Measurements from ENCODE around the gene APAF1.
A peak's percentile ranks its signal among the peaks of the same experiment; 100 is the strongest.
"Not testable (repeated sequence)": the region's sequence is repeated elsewhere in the genome, so short reads cannot be mapped to it uniquely, and the experiment has no call there.

Gene APAF1

GRCh38 chr12:98644712-98645571 lies at the start of gene APAF1, which contains the start of gene IKBIP:
TSS of gene APAF1 (plus strand) at chr12:98645290. CDS start at chr12:98648360, 3,070 bp downstream.
TSS of gene IKBIP (minus strand) at chr12:98644788. CDS start at chr12:98644701, 87 bp downstream.
- DNase-seq: peak; percentile 97

- DNase-seq: not testable (repeated sequence)
Observed at GRCh38 chr12:98597313-98597712, 47.8 kb upstream of the APAF1 start.

- DNase-seq: no peak
Observed at GRCh38 chr12:98601924-98602323, 43.2 kb upstream of the APAF1 start.

GRCh38 chr12:98606359-98606988 lies 38.6 kb upstream of the APAF1 start:
- DNase-seq: no peak

GRCh38 chr12:98610596-98610995 lies 34.5 kb upstream of the APAF1 start:
- DNase-seq: no peak

GRCh38 chr12:98612696-98613334 lies 32.3 kb upstream of the APAF1 start:
- DNase-seq: no peak

GRCh38 chr12:98618952-98619351 lies 26.1 kb upstream of the APAF1 start:
- DNase-seq: peak; percentile 60

GRCh38 chr12:98635657-98636323 lies 9.3 kb upstream of the APAF1 start:
- DNase-seq: peak; percentile 78

- DNase-seq: no peak
Observed at GRCh38 chr12:98637068-98637467, 8.0 kb upstream of the APAF1 start.

GRCh38 chr12:98638009-98638408 lies 7.1 kb upstream of the APAF1 start:
- DNase-seq: no peak

GRCh38 chr12:98639491-98639890 lies 5.6 kb upstream of the APAF1 start:
- no peak for DNase-seq

GRCh38 chr12:98642801-98643200 lies 2.3 kb upstream of the APAF1 start:
- not testable (repeated sequence) for DNase-seq

GRCh38 chr12:98644433-98644711 lies 718 bp upstream of the APAF1 start:
- DNase-seq: no peak

GRCh38 chr12:98645572-98646067 lies 530 bp downstream of the APAF1 start:
- DNase-seq: peak; percentile 26

GRCh38 chr12:98646294-98647090 lies 1.4 kb downstream of the APAF1 start:
- peak; percentile 27 for DNase-seq

GRCh38 chr12:98651328-98651727 lies 6.2 kb downstream of the APAF1 start:
- no peak for DNase-seq

GRCh38 chr12:98653866-98654493 lies 8.9 kb downstream of the APAF1 start:
- DNase-seq: peak; percentile 50

- DNase-seq: no peak
Observed at GRCh38 chr12:98656289-98657101, 11.4 kb downstream of the APAF1 start.

GRCh38 chr12:98660521-98660920 lies 15.4 kb downstream of the APAF1 start:
- no peak for DNase-seq

- no peak for DNase-seq
Observed at GRCh38 chr12:98669751-98670150, 24.7 kb downstream of the APAF1 start.

- DNase-seq: no peak
Observed at GRCh38 chr12:98671459-98671858, 26.4 kb downstream of the APAF1 start.

Data from HCEC 1CT (cell line).